Bronchial epithelial cell (primary cell): ENCODE measurements around the gene ATP2B2. TPM values are rescaled to one million over a fixed set of nuclear protein-coding genes. Genes with fewer than 3 reads are reported as not detected.

Experiments
- DNase-seq: peaks from one replicate; pipeline ENCODE4 v3.0.0-alpha.2; 2010; ENCODE audit warnings: low read depth
- FAIRE-seq: peaks from 2 replicates; lab custom pipeline; 2011; peaks lifted over from hg19 to GRCh38; lab: Jason Lieb, UNC
- H3K27me3 ChIP-seq: 2 replicates; pipeline ENCODE4 v1.5.1; 2011; ENCODE audit warnings: low read length; ENCODE audit not compliant: control insufficient read depth, insufficient read depth
- H3K36me3 ChIP-seq: 2 replicates; pipeline ENCODE4 v1.5.1; 2011; ENCODE audit warnings: low read length; ENCODE audit not compliant: control insufficient read depth, insufficient read depth
- H3K4me3 ChIP-seq: 2 replicates; pipeline ENCODE4 v1.5.1; 2011; ENCODE audit warnings: mild to moderate bottlenecking, low read depth, low read length, control low read depth
- CTCF ChIP-seq: IDR thresholded peaks from 2 replicates; pipeline ENCODE4 v1.5.1; 2011; ENCODE audit warnings: mild to moderate bottlenecking, moderate library complexity, low read length, control low read depth, inconsistent platforms; ENCODE audit not compliant: insufficient read depth, severe bottlenecking
- total RNA-seq: library from RNA; depleted of rRNA; stranded (reverse); fragments of >200 nt; gene quantifications from 2 replicates; pipeline ENCODE4 v1.2.1, GENCODE V29; 2014

The ATP2B2 gene
- total RNA-seq, 1 donor from 2014 or later = not detected

- Histone ChIP-seq H3K4me3 (no peak overlapping the region), H3K27me3 (no peaks in the 10 kb centered on the region), H3K36me3 (no peaks in the 10 kb centered on the region)
- FAIRE-seq (no peak), DNase-seq (peak; percentile 52)
- no peak for TF ChIP-seq CTCF
Observed at GRCh38 chr3:10551821-10552630, 46.6 kb upstream of the ATP2B2 start.

- no peaks in the 10 kb centered on the region for H3K27me3 ChIP-seq
- H3K4me3 ChIP-seq = no peak overlapping the region
- no peak for FAIRE-seq
- no peak for DNase-seq
- H3K36me3 ChIP-seq = no peaks in the 10 kb centered on the region
- TF ChIP-seq CTCF = no peak
Observed at GRCh38 chr3:10551139-10551538, 45.8 kb upstream of the ATP2B2 start.

- H3K27me3 ChIP-seq = no peaks in the 10 kb centered on the region
- H3K4me3 ChIP-seq = no peak overlapping the region
- DNase-seq (no peak), FAIRE-seq (no peak)
- no peaks in the 10 kb centered on the region for H3K36me3 ChIP-seq
- no peak for TF ChIP-seq CTCF
Observed at GRCh38 chr3:10550705-10551104, 45.3 kb upstream of the ATP2B2 start.

- no peaks in the 10 kb centered on the region for H3K36me3 ChIP-seq
- FAIRE-seq = no peak
- DNase-seq = no peak
- no peak for TF ChIP-seq CTCF
- no peak overlapping the region for H3K4me3 ChIP-seq
- no peaks in the 10 kb centered on the region for H3K27me3 ChIP-seq
Observed at GRCh38 chr3:10549617-10550230, 44.3 kb upstream of the ATP2B2 start.

- Histone ChIP-seq H3K4me3 (no peak overlapping the region), H3K36me3 (no peaks in the 10 kb centered on the region), H3K27me3 (no peaks in the 10 kb centered on the region)
- no peak for FAIRE-seq
- TF ChIP-seq CTCF = no peak
- peak; percentile 68 for DNase-seq
Observed at GRCh38 chr3:10548992-10549391, 43.6 kb upstream of the ATP2B2 start.
